Endothelial cell of umbilical vein (primary cell): ENCODE results near the gene POMC. TPM values are rescaled to one million over a fixed set of nuclear protein-coding genes. Genes with fewer than 3 reads are reported as not detected.

ENCODE experiments used
- BruUV-seq: library from RNA; stranded (reverse); fragments of 400-500 nt; replicated peaks from 2 replicates; lab custom pipeline; 2021; lab: Mats Ljungman, UMichigan
- CTCF ChIA-PET: fragments of 300-600, 350-600 bp; sonication (Branson Sonifier 250); formaldehyde crosslinking; loops from one replicate; lab custom pipeline; 2021; ENCODE audit warnings: antibody characterized with exemption, inconsistent platforms; lab: Charles Lee
- POLR2A ChIA-PET: fragments of 300-600, 350-600 bp; sonication (Branson Sonifier 250); formaldehyde crosslinking; loops from one replicate; lab custom pipeline; 2021; ENCODE audit warnings: antibody characterized with exemption, inconsistent platforms; lab: Charles Lee
- DNase-seq: peaks from one replicate; pipeline ENCODE4 v3.0.0-alpha.2; 2011; ENCODE audit warnings: low read depth, low spot score
- FAIRE-seq: peaks from 2 replicates; lab custom pipeline; 2011; peaks lifted over from hg19 to GRCh38; lab: Jason Lieb, UNC
- H2AFZ ChIP-seq: 2 replicates; pipeline ENCODE4 v1.6.0; 2012; ENCODE audit warnings: low read depth, low read length, control low read depth, inconsistent platforms
- H3K27ac ChIP-seq: 2 replicates; pipeline ENCODE4 v1.5.1; 2011; ENCODE audit warnings: low read depth, mild to moderate bottlenecking, control low read depth, low read length, moderate library complexity; ENCODE audit not compliant: insufficient read depth
- H3K27me3 ChIP-seq, 2 experiments: 2 replicates each; pipeline versions ENCODE4 v1.6.0 to v1.6.1; 2011; ENCODE audit warnings: low read length in 2 of 2, mixed read lengths in 1 of 2; ENCODE audit not compliant: control insufficient read depth in 2 of 2, insufficient read depth in 2 of 2
- H3K36me3 ChIP-seq, 2 experiments: 2 replicates in 1 of 2; 3 replicates in 1 of 2; pipeline ENCODE4 v1.5.1; 2011; ENCODE audit warnings: low read length in 2 of 2, mild to moderate bottlenecking in 1 of 2, moderate library complexity in 1 of 2; ENCODE audit not compliant: control insufficient read depth in 2 of 2, insufficient read depth in 2 of 2; ENCODE audit errors: extremely low read depth in 1 of 2
- H3K4me1 ChIP-seq: 3 replicates; pipeline ENCODE4 v1.5.1; 2011; ENCODE audit warnings: mild to moderate bottlenecking, low read length; ENCODE audit not compliant: control insufficient read depth, insufficient read depth; ENCODE audit errors: extremely low read depth
- H3K4me2 ChIP-seq: 2 replicates; pipeline ENCODE4 v1.6.1; 2011; ENCODE audit warnings: low read length, control low read depth, mixed read lengths; ENCODE audit not compliant: insufficient read depth
- H3K4me3 ChIP-seq, 3 experiments: fragments of 200-600 bp in 1 of 3; sonication (generic), shearing (Covaris generic) in 1 of 3; replicated peaks in 1 of 3; 2 replicates each; pipeline ENCODE4 v1.5.1; 2011 to 2016; ENCODE audit warnings: control low read depth in 3 of 3, low read length in 3 of 3, mild to moderate bottlenecking in 2 of 3, inconsistent platforms in 1 of 3, low read depth in 1 of 3, moderate library complexity in 1 of 3; ENCODE audit not compliant: insufficient read depth in 1 of 3
- H3K79me2 ChIP-seq: 2 replicates; pipeline ENCODE4 v1.6.0; 2012; ENCODE audit warnings: low read length, inconsistent platforms; ENCODE audit not compliant: control insufficient read depth, insufficient read depth
- H3K9ac ChIP-seq: replicated peaks from 2 replicates; pipeline ENCODE3; 2011; ENCODE audit warnings: low read length, control low read depth; ENCODE audit not compliant: insufficient read depth; ENCODE audit errors: extremely low read depth
- H3K9me1 ChIP-seq: replicated peaks from 3 replicates; pipeline ENCODE4 v1.6.0; 2011; ENCODE audit warnings: mild to moderate bottlenecking, low read length; ENCODE audit not compliant: control insufficient read depth, insufficient read depth; ENCODE audit errors: extremely low read depth
- H3K9me3 ChIP-seq: replicated peaks from 2 replicates; pipeline ENCODE4 v1.5.1; 2012; ENCODE audit warnings: low read length, inconsistent platforms; ENCODE audit not compliant: control insufficient read depth, insufficient read depth
- H4K20me1 ChIP-seq: replicated peaks from 2 replicates; pipeline ENCODE3; 2011; ENCODE audit warnings: mild to moderate bottlenecking, low read length; ENCODE audit not compliant: control insufficient read depth, insufficient read depth; ENCODE audit errors: extremely low read depth
- CTCF ChIP-seq, 2 donors: IDR thresholded peaks; 1 replicate in 1 of 2; 2 replicates in 1 of 2; pipeline ENCODE4 v1.5.1; 2011; ENCODE audit warnings: low read length in 2 of 2, mild to moderate bottlenecking in 2 of 2, moderate library complexity in 2 of 2, control low read depth in 1 of 2, inconsistent platforms in 1 of 2, low read depth in 1 of 2; ENCODE audit not compliant: insufficient read depth in 1 of 2; ENCODE audit errors: extremely low read depth in 1 of 2
- EZH2 ChIP-seq: IDR thresholded peaks from 2 replicates; pipeline ENCODE4 v1.6.1; 2012; ENCODE audit warnings: borderline replicate concordance, low read depth, mild to moderate bottlenecking, moderate library complexity, low read length, inconsistent platforms; ENCODE audit not compliant: severe bottlenecking
- FOS ChIP-seq: IDR thresholded peaks from 2 replicates; pipeline ENCODE4 v1.6.1; 2011; ENCODE audit warnings: mild to moderate bottlenecking, low read length, moderate library complexity, borderline replicate concordance; ENCODE audit not compliant: insufficient read depth
- GATA2 ChIP-seq: IDR thresholded peaks from 2 replicates; pipeline ENCODE4 v1.7.0; 2011; ENCODE audit warnings: low read depth, mild to moderate bottlenecking, moderate library complexity, mixed read lengths, low read length; ENCODE audit not compliant: insufficient read length, insufficient read depth
- JUN ChIP-seq: IDR thresholded peaks from 2 replicates; pipeline ENCODE4 v1.6.1; 2011; ENCODE audit warnings: borderline replicate concordance, low read depth; ENCODE audit not compliant: insufficient read length, insufficient read depth
- MAX ChIP-seq: IDR thresholded peaks from 2 replicates; pipeline ENCODE4 v1.6.1; 2011; ENCODE audit not compliant: insufficient read depth, insufficient read length
- MYC ChIP-seq: IDR thresholded peaks from one replicate; pipeline ENCODE4 v1.6.1; 2011; ENCODE audit warnings: mild to moderate bottlenecking, low read depth, low read length
- POLR2A ChIP-seq: IDR thresholded peaks from 2 replicates; pipeline ENCODE4 v1.6.1; 2012; ENCODE audit warnings: low read depth, mild to moderate bottlenecking, control low read depth, low read length
- POLR2AphosphoS5 ChIP-seq: IDR thresholded peaks from 2 replicates; pipeline ENCODE4 v1.6.1; 2012; ENCODE audit warnings: low read depth, mild to moderate bottlenecking, control low read depth, low read length, moderate library complexity; ENCODE audit not compliant: insufficient read depth
- dilution Hi-C: fragments of 300-500 bp; cut with MboI; formaldehyde crosslinking; loops from one replicate; pipeline ENCODE4 v1.15.0; 2019; ENCODE audit warnings: low sequenced_read_pairs; ENCODE audit not compliant: extremely low pct_ligation_motif_present
- intact Hi-C: fragments of 100-400 bp; cut with micrococcal nuclease; formaldehyde crosslinking; loops from one replicate; pipeline ENCODE4 v1.10.0; 2022
- polyA plus RNA-seq, 4 experiments: library from polyadenylated mRNA; depleted of rRNA in 3 of 4; stranded (reverse) in 3 of 4; unstranded in 1 of 4; fragments of >200 nt; gene quantifications; 2 replicates each; pipeline versions ENCODE4 v1.2.1 to v1.2.3, GENCODE V29; 2011 to 2012; ENCODE audit warnings: missing spikeins in 1 of 4
- total RNA-seq: library from RNA; stranded (reverse); gene quantifications from 2 replicates; pipeline ENCODE4 v1.2.3, GENCODE V29; 2021

Gene POMC
- total and polyA plus RNA-seq, 2 donors (not counting 3 experiments of a cell fraction or from before 2014, with no cell fraction given): 2.4 to 2.7 TPM

GRCh38 chr2:25145803-25146202 is 22.6 kb downstream of the POMC start:
- no peak for DNase-seq
- Histone ChIP-seq H2AFZ (no peak overlapping the region), H3K4me2 (no peak overlapping the region), H3K9ac (no peak overlapping the region), H3K27ac (no peak overlapping the region), H3K36me3 (no peaks in the 10 kb centered on the region), H3K4me1 (no peaks in the 10 kb centered on the region), H3K9me1 (no peaks in the 10 kb centered on the region), H3K4me3 (no peak overlapping the region), H3K9me3 (no peaks in the 10 kb centered on the region), H3K27me3 (no peaks in the 10 kb centered on the region), H3K79me2 (no peaks in the 10 kb centered on the region), H4K20me1 (no peaks in the 10 kb centered on the region)
- BruUV-seq: no TSS peak
- dilution Hi-C loops (no loop called here), intact Hi-C loops (no loop called here)
- CTCF ChIA-PET: interaction anchor here (2.4 kb wide), 1 partner anchor 17 kb away, joined by 6 read pairs; no protein-coding TSS in a partner anchor
- no peak for FAIRE-seq
- POLR2A ChIA-PET: no interaction called here
- TF ChIP-seq FOS (no peak), POLR2A (no peak), EZH2 (no peak), JUN (no peak), CTCF (IDR thresholded peaks at IDR 0.05; ENCODE audit: extremely low read depth in 1 of 2, insufficient read depth in 1 of 2, low read depth in 1 of 2, low read length in 2 of 2) (no peak), MYC (no peak), MAX (no peak), POLR2AphosphoS5 (no peak), GATA2 (no peak)
